OCI-LY1 (cell line): ENCODE results near the gene NUMBL.

ENCODE experiments used
- EZH2 ChIP-seq: fragments of 200-600 bp; sonication (generic), shearing (Covaris generic); IDR thresholded peaks from 2 replicates; pipeline ENCODE4 v1.8.0; 2017; ENCODE audit warnings: borderline replicate concordance, mixed run types, mild to moderate bottlenecking, antibody characterized with exemption, low read length, moderate library complexity, mixed read lengths
- TF ChIP-seq, protein P1 (sequence below): fragments of 200-600 bp; sonication (generic), shearing (Covaris generic); IDR thresholded peaks from 2 replicates; pipeline ENCODE4 v1.5.1; 2017; ENCODE audit warnings: mild to moderate bottlenecking, antibody characterized with exemption, low read length, moderate library complexity, mixed read lengths

GRCh38 chr19:40703029-40703755, 12.7 kb upstream of the NUMBL start:
- TF ChIP-seq, protein P1, sequence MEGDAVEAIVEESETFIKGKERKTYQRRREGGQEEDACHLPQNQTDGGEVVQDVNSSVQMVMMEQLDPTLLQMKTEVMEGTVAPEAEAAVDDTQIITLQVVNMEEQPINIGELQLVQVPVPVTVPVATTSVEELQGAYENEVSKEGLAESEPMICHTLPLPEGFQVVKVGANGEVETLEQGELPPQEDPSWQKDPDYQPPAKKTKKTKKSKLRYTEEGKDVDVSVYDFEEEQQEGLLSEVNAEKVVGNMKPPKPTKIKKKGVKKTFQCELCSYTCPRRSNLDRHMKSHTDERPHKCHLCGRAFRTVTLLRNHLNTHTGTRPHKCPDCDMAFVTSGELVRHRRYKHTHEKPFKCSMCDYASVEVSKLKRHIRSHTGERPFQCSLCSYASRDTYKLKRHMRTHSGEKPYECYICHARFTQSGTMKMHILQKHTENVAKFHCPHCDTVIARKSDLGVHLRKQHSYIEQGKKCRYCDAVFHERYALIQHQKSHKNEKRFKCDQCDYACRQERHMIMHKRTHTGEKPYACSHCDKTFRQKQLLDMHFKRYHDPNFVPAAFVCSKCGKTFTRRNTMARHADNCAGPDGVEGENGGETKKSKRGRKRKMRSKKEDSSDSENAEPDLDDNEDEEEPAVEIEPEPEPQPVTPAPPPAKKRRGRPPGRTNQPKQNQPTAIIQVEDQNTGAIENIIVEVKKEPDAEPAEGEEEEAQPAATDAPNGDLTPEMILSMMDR = no peak
- no peak for TF ChIP-seq EZH2
